ENCODE measurements around the gene CYB561A3. TPM values are rescaled to one million over a fixed set of nuclear protein-coding genes. Genes with fewer than 3 reads are reported as not detected.

The CYB561A3 gene
- total and polyA plus RNA-seq, 8 donors: 13.4 to 106 (median 20.8) TPM

DNA sequence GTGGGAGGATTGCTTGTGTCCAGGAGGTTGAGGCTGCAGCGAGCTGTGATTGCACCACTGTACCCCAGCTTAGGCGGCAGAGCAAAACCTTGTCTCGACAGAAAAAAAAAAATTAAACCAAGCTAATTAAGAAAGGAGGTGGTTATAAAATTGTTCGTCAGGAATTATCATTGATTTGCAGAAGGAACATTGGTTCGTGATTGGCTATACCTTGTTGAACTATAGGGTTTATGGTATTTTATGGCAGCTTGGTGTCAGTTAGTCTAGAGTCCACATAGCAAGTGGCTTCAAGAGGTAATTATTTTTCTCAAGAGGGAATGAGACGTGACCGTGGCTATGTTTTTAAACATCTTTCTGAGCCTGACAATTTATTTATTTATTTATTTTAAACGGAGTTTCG is 19.2 kb upstream of the CYB561A3 start:
- Histone ChIP-seq H3K36me3 (peaks cover 0 to 6% (median 4%) of the 10 kb centered on the region in 4 donors), H3K4me1 (peaks cover 0 to 14% (median 10%) of the 10 kb centered on the region in 4 donors), H3K9me3 (no peaks in the 10 kb centered on the region), H3K27me3 (no peaks in the 10 kb centered on the region), H3K4me3 (no peak overlapping the region), H3K27ac (no peak overlapping the region)
- WGBS, 5 donors: 90 to 97% (median 95%) methylated on average over 9 of the region's 9 CpGs
- TF ChIP-seq EP300 (IDR thresholded peaks at IDR 0.05) (no peak), POLR2A (IDR thresholded peaks at IDR 0.05) (no peak), POLR2AphosphoS5 (IDR thresholded peaks at IDR 0.05) (no peak)
- TF ChIP-seq, protein P1, sequence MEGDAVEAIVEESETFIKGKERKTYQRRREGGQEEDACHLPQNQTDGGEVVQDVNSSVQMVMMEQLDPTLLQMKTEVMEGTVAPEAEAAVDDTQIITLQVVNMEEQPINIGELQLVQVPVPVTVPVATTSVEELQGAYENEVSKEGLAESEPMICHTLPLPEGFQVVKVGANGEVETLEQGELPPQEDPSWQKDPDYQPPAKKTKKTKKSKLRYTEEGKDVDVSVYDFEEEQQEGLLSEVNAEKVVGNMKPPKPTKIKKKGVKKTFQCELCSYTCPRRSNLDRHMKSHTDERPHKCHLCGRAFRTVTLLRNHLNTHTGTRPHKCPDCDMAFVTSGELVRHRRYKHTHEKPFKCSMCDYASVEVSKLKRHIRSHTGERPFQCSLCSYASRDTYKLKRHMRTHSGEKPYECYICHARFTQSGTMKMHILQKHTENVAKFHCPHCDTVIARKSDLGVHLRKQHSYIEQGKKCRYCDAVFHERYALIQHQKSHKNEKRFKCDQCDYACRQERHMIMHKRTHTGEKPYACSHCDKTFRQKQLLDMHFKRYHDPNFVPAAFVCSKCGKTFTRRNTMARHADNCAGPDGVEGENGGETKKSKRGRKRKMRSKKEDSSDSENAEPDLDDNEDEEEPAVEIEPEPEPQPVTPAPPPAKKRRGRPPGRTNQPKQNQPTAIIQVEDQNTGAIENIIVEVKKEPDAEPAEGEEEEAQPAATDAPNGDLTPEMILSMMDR (IDR thresholded peaks at IDR 0.05): no peak
- intact Hi-C loops (cut with DNase I; ENCODE audit: low total_unique reads): loop anchor here (5.0 kb wide), 1 partner anchor 39 kb away; no protein-coding TSS in a partner anchor
- no peak for DNase-seq

DNA sequence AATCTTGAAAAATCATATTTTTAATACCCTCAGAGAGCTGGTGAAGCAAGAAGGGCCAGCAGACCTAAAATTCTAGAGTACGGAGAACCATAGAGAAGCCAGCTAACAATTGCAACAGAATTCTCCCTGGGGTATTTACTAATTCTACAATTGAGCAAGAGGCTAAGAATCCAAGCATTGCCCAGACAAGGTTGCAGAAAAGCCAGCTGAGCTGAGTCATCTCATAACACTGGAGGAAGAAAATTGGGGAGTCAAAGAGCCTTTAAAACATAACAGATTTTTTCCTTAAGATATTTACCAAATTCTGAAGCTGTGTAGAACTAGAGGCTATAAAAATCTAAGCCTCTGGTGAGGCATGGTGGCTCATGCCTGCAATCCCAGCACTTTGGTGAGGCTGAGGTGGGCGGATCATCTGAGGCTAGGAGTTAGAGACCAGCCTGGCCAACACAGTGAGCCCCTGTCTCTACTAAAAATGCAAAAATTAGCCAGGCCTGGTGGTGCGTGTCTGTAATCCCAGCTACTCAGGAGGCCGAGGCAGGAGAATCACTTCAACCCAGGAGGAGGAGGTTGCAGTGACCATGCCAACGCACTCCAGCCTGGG is 17.1 kb upstream of the CYB561A3 start:
- H3K27ac ChIP-seq: peak overlapping the region in 4 of 5 donors; percentile 43 to 70 (median 60)
- H3K4me3 ChIP-seq: no peak overlapping the region
- H3K36me3 ChIP-seq: peaks cover 0 to 21% (median 14%) of the 10 kb centered on the region in 4 donors
- no peaks in the 10 kb centered on the region for H3K27me3 ChIP-seq
- peaks cover 0 to 3% (median 0%) of the 10 kb centered on the region in 4 donors for H3K4me1 ChIP-seq
- H3K9me3 ChIP-seq: no peaks in the 10 kb centered on the region
- WGBS, 5 donors: 74 to 89% (median 86%) methylated on average over 5 of the region's 5 CpGs
- intact Hi-C loops (cut with DNase I; ENCODE audit: low total_unique reads): no loop called here
- peak in 2 of 3 donors; percentile 8 to 20 for TF ChIP-seq POLR2AphosphoS5 (IDR thresholded peaks at IDR 0.05)
- TF ChIP-seq, protein P1 (IDR thresholded peaks at IDR 0.05): no peak
- peak in 1 of 2 donors; percentile 24 for DNase-seq

DNA sequence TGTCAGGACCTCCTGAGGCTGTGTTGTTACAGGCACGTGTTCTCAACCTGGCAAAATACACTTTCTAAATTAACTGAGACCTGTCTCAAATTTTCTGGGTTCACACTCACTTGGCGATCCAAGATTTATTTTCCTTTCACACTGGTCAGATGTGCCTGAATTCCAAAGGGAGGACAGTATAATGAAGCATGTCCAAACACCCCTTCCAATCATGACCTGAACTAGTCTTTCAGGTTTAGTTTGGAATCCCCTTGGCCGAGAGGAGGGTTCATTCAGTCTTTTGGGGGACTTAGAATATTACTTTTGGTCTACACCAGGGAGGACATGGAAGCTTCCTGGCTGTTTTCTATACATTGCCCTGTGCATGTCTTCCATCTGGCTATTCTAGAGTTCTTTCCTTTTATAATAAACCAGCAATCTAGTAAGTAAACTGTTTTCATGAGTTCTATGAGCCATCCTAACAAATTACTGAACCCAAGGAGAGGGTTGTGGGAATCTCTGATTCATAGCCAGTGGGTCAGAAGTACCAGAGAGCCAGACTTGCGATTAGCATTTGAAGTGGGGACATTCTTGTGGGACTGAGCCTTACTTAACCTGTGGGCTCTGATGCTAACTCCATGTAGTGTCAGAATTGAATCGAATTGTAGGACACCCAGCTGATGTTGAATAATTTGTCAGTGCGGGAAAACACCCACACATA is 15.9 kb upstream of the CYB561A3 start:
- peaks cover 0 to 8% (median 1%) of the 10 kb centered on the region in 4 donors for H3K4me1 ChIP-seq
- H3K9me3 ChIP-seq: no peaks in the 10 kb centered on the region
- WGBS, 5 donors: 91 to 99% (median 93%) methylated on average over 6 of the region's 6 CpGs

DNA sequence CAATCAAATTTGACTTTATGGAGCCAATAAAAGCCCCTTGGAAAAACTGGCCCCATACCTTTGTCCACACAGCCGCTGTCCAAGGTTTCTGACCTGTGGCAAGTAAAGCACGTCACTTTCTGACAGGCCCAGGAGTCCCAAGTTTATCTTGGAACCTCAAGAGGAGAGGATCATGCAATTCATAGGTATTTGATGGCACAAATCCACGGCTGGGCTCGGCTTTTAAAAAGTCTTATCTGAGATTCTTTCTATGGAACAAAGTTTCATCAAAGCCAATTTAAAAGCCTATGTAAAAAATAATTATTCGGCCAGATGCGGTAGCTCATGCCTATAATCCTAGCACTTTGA is 14.1 kb upstream of the CYB561A3 start:
- intact Hi-C loops (cut with DNase I; ENCODE audit: low total_unique reads): no loop called here
- H3K4me3 ChIP-seq: no peak overlapping the region
- TF ChIP-seq POLR2AphosphoS5 (IDR thresholded peaks at IDR 0.05): no peak
- TF ChIP-seq, protein P1 (IDR thresholded peaks at IDR 0.05): no peak
- TF ChIP-seq EP300 (IDR thresholded peaks at IDR 0.05): no peak
- TF ChIP-seq POLR2A (IDR thresholded peaks at IDR 0.05): no peak
- peaks cover 0 to 8% (median 1%) of the 10 kb centered on the region in 4 donors for H3K4me1 ChIP-seq
- H3K27me3 ChIP-seq: no peaks in the 10 kb centered on the region
- DNase-seq: no peak
- WGBS, 5 donors: 73 to 86% (median 80%) methylated on average over 6 of the region's 6 CpGs
- no peak overlapping the region for H3K27ac ChIP-seq
- no peaks in the 10 kb centered on the region for H3K9me3 ChIP-seq
- peaks cover 0 to 26% (median 17%) of the 10 kb centered on the region in 4 donors for H3K36me3 ChIP-seq

More for the DNA sequence above, 15.9 kb upstream of the CYB561A3 start:
- TF ChIP-seq, protein P1 (IDR thresholded peaks at IDR 0.05): no peak
- TF ChIP-seq POLR2A (IDR thresholded peaks at IDR 0.05) (no peak), POLR2AphosphoS5 (IDR thresholded peaks at IDR 0.05) (no peak), EP300 (IDR thresholded peaks at IDR 0.05) (no peak)
- Histone ChIP-seq H3K27ac (no peak overlapping the region), H3K4me3 (no peak overlapping the region), H3K36me3 (peaks cover 0 to 21% (median 14%) of the 10 kb centered on the region in 4 donors), H3K27me3 (no peaks in the 10 kb centered on the region)
- intact Hi-C loops (cut with DNase I; ENCODE audit: low total_unique reads): no loop called here
- no peak for DNase-seq

All from stomach (tissue), 9 donors.